ENCODE measurements around the gene KRT83.

The KRT83 gene

DNA sequence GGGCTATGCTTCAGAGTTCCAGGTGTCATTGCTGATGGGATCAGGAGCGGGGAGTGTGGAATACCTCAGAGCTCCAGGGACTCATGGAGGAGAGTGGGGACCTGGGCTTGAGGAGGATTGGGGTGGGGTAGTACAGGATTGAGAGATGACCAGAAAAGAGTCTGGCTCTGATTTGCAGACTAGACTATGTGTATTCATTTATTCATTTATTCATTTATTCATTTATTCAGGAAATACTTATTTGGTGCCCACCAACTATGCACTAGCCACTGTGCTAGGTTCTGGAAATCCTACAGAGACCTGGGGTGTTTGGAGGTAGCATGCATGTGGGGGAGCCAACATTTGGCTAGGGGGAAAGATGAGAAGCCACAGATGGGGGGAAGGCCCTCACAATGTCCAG lies 871 bp upstream of the KRT83 start:
- Histone ChIP-seq H3K36me3 (ENCODE audit: control insufficient read depth, insufficient read depth, low read length) (no peaks in the 10 kb centered on the region), H3K4me3 (replicated peaks; ENCODE audit: low read depth, low read length) (no peak overlapping the region), H3K27me3 (replicated peaks; ENCODE audit: control insufficient read depth, insufficient read depth, low read length) (peaks cover 6% of the 10 kb centered on the region)
- TF ChIP-seq, protein P1, sequence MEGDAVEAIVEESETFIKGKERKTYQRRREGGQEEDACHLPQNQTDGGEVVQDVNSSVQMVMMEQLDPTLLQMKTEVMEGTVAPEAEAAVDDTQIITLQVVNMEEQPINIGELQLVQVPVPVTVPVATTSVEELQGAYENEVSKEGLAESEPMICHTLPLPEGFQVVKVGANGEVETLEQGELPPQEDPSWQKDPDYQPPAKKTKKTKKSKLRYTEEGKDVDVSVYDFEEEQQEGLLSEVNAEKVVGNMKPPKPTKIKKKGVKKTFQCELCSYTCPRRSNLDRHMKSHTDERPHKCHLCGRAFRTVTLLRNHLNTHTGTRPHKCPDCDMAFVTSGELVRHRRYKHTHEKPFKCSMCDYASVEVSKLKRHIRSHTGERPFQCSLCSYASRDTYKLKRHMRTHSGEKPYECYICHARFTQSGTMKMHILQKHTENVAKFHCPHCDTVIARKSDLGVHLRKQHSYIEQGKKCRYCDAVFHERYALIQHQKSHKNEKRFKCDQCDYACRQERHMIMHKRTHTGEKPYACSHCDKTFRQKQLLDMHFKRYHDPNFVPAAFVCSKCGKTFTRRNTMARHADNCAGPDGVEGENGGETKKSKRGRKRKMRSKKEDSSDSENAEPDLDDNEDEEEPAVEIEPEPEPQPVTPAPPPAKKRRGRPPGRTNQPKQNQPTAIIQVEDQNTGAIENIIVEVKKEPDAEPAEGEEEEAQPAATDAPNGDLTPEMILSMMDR (IDR thresholded peaks at IDR 0.05; ENCODE audit: insufficient read depth, low read length, poor library complexity, severe bottlenecking), result no peak
- no peak for DNase-seq (ENCODE audit: extremely low read depth, insufficient read length)

DNA sequence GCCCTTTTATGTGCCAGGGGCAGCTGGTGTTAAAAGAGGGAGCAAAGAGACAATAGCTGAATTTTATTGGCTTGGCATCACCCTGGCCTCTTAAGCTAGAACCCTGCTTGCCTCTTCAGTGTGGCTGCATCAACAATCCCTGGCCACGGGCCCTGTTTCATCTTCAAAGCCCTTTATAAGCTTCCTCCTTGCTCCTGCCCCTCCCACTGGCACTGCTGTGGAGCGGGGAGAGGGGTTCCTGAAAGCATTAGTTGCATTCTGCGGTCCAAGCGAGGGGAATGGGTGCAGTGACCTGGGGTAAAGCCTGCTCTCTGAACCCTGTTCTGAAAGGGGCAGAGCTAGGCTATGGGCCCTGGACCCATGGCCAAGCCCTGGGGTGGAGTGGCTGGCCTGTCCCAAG lies 220 bp upstream of the KRT83 start:
- peaks cover 6% of the 10 kb centered on the region for H3K27me3 ChIP-seq (replicated peaks; ENCODE audit: control insufficient read depth, insufficient read depth, low read length)

DNA sequence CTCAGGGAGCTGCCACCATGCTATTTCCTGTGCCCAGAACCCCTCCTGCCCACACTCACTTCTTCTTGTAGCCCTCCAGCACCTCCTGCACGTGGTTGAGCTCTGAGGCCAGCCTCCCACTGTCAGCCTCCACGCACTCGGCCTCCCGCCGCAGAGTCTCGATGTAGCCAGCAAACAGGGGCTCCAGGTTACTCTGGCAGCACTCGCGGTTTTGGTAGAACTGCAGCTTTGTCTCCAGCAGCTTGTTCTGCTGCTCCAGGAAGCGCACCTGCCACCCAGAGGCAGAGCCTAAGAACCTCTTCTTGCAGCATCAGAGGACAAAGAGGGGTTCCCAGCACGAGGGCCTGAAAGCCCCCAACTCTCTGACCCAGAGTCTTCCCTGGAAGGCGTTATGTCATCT lies 2.1 kb downstream of the KRT83 start:
- Histone ChIP-seq H3K27me3 (replicated peaks; ENCODE audit: control insufficient read depth, insufficient read depth, low read length) (peaks cover 6% of the 10 kb centered on the region), H3K36me3 (ENCODE audit: control insufficient read depth, insufficient read depth, low read length) (no peaks in the 10 kb centered on the region), H3K4me3 (replicated peaks; ENCODE audit: low read depth, low read length) (no peak overlapping the region)
- TF ChIP-seq, protein P1 (IDR thresholded peaks at IDR 0.05; ENCODE audit: insufficient read depth, low read length, poor library complexity, severe bottlenecking), result peak; percentile 17
- no peak for DNase-seq (ENCODE audit: extremely low read depth, insufficient read length)

More for the DNA sequence above, 220 bp upstream of the KRT83 start:
- TF ChIP-seq, protein P1 (IDR thresholded peaks at IDR 0.05; ENCODE audit: insufficient read depth, low read length, poor library complexity, severe bottlenecking), result no peak
- Histone ChIP-seq H3K4me3 (replicated peaks; ENCODE audit: low read depth, low read length) (no peak overlapping the region), H3K36me3 (ENCODE audit: control insufficient read depth, insufficient read depth, low read length) (no peaks in the 10 kb centered on the region)
- no peak for DNase-seq (ENCODE audit: extremely low read depth, insufficient read length)

DNA sequence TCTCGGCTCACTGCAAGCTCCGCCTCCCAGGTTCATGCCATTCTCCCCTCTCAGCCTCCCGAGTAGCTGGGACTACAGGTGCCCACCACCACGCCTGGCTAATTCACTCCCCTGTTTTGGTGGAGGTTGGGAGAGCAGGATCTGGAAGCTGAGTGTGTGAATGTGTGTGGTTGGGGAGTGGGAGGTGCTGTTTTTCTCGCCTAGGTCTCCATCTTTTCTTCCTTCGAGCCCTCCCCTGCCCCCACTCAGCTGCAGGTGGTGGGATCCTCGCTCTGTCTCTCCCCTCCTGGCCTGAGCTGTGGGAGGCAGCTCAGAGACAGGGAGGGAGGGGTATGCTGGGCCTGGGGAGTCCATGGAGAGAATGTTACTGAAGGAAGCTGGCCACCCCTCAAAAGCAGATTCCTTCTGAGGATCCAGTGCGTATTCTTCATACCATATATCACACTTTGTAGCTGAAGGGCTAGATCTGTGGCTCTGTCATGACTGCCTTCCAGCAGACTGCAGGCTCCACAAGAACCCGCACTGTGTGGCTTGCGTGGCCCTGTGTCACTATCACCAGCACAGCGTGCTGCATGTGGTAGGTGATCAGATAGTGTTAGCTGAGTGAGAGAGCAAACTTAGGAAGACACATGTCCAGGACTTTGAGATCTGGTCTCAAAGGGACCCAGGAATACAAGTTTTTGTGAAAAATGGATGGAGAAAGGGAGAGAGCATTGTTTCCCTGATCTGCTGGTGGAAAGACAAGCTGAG lies 2.8 kb downstream of the KRT83 start:
- Histone ChIP-seq H3K36me3 (ENCODE audit: control insufficient read depth, insufficient read depth, low read length) (no peaks in the 10 kb centered on the region), H3K27me3 (replicated peaks; ENCODE audit: control insufficient read depth, insufficient read depth, low read length) (peaks cover 6% of the 10 kb centered on the region), H3K4me3 (replicated peaks; ENCODE audit: low read depth, low read length) (no peak overlapping the region)
- TF ChIP-seq, protein P1 (IDR thresholded peaks at IDR 0.05; ENCODE audit: insufficient read depth, low read length, poor library complexity, severe bottlenecking), result no peak
- DNase-seq (ENCODE audit: extremely low read depth, insufficient read length), result no peak

DNA sequence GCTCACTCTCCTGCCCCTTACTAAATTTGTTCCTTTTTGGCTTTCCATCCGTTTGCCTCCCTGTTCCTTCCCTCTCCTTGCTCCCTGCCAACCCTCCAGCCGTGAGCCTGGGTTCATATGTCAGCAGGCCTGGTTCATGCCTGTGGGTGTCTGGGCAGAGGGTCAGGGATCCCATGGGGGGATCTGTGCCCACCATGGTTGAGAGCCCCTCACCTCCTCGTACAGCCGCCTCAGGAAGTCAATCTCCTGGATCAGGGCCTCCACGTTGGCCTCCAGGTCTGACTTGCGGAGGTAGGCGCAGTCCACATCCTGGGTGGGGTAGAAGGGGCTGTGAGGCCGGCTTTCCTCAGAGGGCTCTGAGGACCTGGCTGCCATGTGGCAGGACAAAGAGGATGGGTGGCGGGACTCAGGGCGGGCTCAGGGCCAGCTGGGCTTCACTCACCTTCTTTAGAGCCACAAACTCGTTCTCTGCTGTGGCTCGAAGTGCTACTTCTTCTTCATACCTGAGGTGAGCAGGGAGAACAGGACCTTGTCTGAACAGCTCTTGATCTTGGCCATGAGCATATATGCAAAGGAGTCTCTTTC lies 3.6 kb downstream of the KRT83 start:
- H3K4me3 ChIP-seq (replicated peaks; ENCODE audit: low read depth, low read length), result no peak overlapping the region
- H3K27me3 ChIP-seq (replicated peaks; ENCODE audit: control insufficient read depth, insufficient read depth, low read length), result peaks cover 6% of the 10 kb centered on the region
- TF ChIP-seq, protein P1 (IDR thresholded peaks at IDR 0.05; ENCODE audit: insufficient read depth, low read length, poor library complexity, severe bottlenecking), result no peak
- H3K36me3 ChIP-seq (ENCODE audit: control insufficient read depth, insufficient read depth, low read length), result no peaks in the 10 kb centered on the region
- DNase-seq (ENCODE audit: extremely low read depth, insufficient read length), result no peak

All from GM06990 (cell line).